Eye (tissue), 1 donor: ENCODE results near the gene ZNF782.
A peak's percentile ranks its signal among the peaks of the same experiment; 100 is the strongest.
"Not testable (repeated sequence)": the region's sequence is repeated elsewhere in the genome, so short reads cannot be mapped to it uniquely, and the experiment has no call there.

Source experiments
- DNase-seq: peaks from one replicate; pipeline ENCODE4 v3.0.0-alpha.2; 2015

Gene ZNF782

GRCh38 chr9:96853781-96854650 lies at the start of gene ZNF782:
Gene ZNF782, minus strand, starts transcription at chr9:96854514. Its CDS starts 2,553 bp downstream, at chr9:96851961.
- peak; percentile 99 for DNase-seq

GRCh38 chr9:96900010-96900409 lies 45.7 kb upstream of the ZNF782 start:
- not testable (repeated sequence) for DNase-seq

DNA sequence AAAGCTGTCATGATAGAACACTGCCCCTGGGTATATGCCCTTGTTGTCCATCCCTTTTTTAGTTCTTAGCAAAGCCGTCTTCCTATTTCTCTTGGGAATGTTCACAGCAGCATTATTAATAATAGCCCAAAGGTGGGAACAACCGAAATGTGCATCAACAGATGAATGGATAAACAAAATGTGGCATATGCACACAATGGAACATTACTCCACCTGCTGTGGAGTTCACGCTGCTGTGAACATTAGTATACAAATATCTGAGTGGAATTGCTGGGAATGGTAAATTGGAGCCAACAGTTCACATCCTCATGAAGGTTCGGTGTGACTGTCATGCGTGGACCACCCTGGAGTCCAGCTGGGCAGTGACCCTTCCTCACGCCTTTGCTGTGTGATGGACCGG lies 37.8 kb upstream of the ZNF782 start:
- peak; percentile 57 for DNase-seq

- DNase-seq, result no peak
Observed at GRCh38 chr9:96888591-96888990, 34.3 kb upstream of the ZNF782 start.

- DNase-seq, result no peak
Observed at GRCh38 chr9:96885424-96885823, 31.1 kb upstream of the ZNF782 start.

GRCh38 chr9:96884443-96884842 lies 30.1 kb upstream of the ZNF782 start:
- no peak for DNase-seq

- DNase-seq, result no peak
Observed at GRCh38 chr9:96883922-96884321, 29.6 kb upstream of the ZNF782 start.

DNA sequence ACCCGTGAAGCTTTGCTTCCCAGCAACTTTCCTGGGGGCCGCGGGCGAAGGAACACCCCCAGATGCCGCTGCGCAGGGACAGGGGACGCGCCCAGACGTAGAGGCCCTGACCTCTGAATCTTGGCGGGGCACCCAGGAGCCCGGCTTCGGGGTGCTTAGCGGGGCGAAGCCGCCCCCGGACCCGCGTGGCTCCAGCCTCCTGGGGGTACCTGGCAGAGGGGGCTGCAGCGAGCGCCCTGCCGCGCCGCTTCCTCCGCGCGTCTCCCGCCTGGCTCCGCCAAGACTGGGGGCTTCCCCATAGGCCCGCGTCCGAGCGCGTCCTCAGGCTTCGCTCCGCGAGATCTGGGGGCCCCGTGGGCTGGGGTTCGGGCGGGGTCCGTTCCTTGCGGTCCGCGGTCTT lies 23.0 kb upstream of the ZNF782 start:
- DNase-seq, result no peak

DNA sequence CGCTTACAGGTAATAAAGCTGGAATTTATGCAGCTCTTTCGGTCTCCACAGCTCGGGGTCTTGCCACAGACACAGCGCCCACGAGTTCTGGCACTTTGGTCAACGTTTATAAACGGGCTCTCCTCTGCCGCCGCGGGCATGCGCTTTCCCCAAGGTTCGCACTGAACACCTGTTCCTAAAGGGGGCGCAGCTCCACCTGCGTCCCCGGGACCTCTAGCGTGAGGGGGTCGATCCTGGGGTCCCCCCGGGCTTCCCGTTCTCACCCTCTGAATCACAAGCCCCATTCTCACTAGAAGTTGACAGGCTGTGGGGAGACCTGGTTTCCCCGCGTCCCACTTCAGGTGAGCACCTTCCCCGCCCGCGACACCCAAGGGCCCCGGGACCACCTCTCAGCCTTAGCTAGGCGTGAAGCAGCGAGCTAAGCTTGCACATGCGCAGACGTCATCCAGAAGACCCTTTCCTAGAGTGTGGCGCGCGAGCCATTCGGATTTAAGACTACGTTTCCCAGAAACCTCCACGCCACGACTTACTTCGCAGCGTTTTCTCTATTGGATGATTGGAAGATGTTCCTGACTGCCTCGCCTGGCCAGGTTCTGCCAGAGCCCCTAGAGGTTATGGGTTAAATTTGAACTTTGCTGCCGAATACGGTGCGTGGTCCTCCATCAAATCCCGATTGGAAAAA lies 21.3 kb upstream of the ZNF782 start:
- peak; percentile 96 for DNase-seq

- peak; percentile 31 for DNase-seq
Observed at GRCh38 chr9:96874947-96875460, 20.7 kb upstream of the ZNF782 start.

DNA sequence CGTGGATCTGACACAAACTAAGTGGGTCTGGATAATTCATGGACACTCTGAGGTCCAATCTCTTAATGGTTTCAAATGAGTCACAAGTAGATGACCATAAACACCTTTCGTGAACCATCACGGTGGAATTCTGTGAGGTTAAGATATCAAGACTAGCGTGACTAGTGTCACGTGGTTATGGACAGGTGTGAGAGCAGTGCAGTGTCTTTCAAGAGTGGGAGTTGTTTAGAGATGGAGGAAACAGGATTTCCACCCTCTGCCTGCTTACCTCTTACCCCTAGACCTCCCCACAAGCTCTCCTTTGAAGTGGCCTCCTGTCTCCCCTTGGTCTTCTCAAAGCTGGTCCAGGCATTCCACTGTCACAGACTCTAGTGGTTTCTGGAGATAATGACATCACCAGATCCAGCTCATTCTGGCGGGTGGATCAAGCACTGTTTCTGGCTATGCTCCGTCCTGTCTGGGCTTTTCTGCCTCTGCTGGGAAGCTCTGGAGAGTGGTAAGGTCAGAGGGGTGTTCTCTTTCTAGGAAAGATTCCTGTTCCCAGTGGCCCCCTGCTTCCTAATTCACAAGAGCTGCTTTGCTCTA lies 20.0 kb upstream of the ZNF782 start:
- no peak for DNase-seq

DNA sequence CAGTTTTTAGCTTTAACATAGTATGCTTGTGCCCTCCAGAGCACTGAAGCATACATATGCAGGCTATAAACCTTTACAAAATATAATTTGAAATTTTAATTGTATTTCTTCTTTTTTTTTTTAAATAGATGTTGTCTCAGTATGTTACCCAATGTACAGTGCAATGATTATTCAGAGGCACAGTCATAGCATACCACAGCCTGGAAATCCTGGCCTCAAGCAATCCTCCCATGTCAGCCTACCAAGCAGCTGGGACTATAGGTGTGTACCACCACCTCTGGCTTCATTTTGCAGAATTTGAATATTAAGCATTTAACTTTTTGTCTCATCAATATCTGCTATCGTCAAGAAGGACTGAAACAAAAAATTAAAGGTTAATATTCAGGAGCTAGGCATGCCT lies 16.9 kb upstream of the ZNF782 start:
- no peak for DNase-seq

GRCh38 chr9:96868709-96869108 lies 14.4 kb upstream of the ZNF782 start:
- no peak for DNase-seq

DNA sequence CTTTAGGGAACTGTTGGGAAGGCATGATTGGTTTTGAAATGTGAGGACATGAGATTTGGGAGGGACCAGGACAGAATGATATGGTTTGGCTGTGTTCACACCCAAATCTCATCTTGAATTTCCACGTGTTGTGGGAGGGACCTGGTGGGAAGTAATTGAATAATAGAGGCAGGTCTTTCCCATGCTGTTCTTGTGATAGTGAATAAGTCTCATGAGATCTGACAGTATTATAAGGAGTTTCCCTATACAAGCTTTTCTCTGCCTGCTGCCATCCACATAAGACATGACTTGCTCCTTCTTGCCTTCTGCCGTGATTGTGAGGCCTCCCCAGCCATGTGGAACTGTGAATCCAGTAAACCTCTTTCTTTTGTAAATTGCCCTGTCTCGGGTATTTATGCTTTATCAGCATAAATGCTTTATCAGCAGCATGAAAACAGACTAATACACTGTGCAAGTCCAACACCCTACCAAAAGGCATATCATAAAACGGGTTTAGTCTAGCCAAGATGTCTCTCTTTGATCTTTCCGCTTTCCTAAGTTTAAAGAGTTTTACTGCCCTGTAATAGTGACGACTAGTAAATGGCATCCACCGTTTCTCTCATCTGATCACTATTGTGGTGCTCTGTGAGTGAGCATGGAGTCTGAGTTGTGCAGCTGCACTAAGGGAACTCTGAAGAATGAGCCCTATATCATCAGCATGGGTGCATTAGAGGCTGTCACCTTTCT lies 12.9 kb upstream of the ZNF782 start:
- DNase-seq, result no peak

DNA sequence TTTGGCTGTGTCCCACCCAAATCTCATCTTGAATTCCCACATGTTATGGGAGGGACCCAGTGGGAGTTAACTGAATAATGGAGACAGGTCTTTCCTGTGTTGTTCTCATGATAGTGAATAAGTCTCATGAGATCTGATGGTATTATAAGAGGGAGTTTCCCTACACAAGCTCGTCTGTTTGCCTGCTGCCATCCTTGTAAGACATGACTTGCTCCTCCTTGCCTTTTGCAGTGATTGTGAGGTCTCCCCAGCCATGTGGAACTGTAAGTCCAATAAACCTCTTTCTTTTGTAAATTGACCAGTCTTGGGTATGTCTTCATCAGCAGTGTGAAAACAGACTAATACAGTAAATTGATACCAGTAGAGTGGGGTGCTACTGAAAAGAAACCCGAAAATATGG lies 10.9 kb upstream of the ZNF782 start:
- DNase-seq, result not testable (repeated sequence)

DNA sequence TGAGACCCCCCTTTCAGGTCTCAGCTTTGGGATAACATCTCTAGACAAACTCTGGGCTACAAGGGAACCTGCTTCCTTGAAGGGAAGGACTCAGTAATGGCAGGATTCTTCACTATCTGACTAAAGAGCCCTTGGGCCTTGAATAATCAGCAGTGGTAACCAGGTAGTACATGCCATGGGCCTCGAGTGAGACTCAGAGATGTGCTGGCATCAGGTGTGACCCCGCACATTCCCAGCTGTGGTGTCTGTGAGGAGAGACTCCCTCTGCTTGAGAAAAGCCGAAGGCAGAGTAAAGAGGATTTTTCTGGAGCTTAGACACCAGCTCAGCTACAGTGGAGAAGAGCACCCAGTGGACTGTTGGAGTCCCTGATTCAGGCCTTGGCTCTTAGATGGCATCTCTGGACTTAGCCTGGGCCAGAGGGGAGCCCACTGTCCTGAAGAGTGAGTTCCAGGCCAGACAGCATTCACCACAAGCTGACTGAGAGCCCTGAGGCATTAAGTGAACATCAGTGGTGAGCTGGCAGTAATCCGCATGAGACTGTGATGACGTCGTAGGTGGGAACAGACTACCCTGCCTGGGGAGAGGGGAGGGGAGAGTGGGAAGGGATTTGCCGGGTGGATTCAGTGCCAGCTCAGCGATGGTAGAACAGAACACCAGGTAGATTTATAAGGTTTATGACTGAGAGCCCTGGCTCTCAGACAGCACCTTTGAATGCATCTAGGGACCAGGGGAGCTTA lies 5.3 kb upstream of the ZNF782 start:
- DNase-seq, result peak; percentile 53

DNA sequence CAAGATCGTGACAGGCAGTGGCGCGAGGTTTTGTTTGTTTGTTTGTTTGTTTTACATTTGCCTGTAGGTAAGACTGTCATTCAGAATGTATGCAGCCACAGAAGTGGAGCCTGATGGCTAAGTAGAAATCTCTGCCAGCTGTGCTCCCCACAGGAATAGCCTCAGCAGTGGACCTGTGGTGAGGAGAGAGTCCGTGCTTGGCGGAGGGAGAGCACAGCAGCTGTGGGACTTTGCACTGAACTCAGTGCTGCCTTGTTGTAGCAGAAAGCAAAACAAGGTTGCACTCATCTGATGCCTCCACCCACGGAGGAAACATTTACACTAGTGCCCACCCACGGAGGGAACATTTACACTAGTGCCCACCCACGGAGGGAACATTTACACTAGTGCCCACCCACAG lies 4.4 kb upstream of the ZNF782 start:
- no peak for DNase-seq

GRCh38 chr9:96858018-96858573 lies 3.8 kb upstream of the ZNF782 start:
- DNase-seq, result no peak

- peak; percentile 89 for DNase-seq
Observed at GRCh38 chr9:96856363-96857286, 2.3 kb upstream of the ZNF782 start.

GRCh38 chr9:96854651-96855273 lies 448 bp upstream of the ZNF782 start:
- DNase-seq, result no peak
